ENCODE data around the gene AAMDC. TPM values are rescaled to one million over a fixed set of nuclear protein-coding genes. Genes with fewer than 3 reads are reported as not detected.
"Not testable (repeated sequence)": the region's sequence is repeated elsewhere in the genome, so short reads cannot be mapped to it uniquely, and the experiment has no call there.

AAMDC gene
- total RNA-seq, 1 donor from 2014 or later: 30.3 TPM

DNA sequence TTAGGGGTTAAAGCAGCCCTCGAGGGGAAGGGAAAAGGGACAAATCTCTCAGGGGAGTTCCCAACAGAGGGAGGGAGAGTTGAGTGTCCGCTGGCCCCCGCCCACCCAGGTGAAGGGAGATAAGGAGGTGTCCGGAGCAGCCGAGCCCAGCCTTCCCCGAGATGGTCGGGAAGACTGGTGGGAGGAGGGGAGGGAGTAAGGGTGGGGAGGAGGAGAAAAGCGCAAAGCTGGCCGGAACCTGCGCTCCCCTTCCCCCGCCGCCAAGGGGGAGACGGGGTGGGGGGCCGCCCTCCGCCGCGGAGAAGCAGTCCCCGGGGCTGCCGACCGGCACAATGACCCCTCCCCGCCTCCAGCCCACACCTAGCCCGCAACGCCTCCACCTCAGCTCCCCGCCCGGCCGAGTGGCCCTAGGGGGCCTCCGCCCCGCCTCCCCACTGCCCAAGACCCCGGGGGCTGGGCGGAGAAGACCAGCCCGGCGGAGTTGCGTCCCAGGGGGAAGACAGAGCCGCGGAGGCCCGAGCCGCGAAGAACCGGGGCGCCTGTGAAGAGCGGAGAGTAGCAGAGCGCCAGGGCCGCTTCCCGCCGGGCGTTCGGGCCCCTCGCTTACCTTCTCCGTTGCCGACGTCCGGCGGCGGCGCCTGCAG is 901 bp upstream of the AAMDC start:
- intact Hi-C loops (cut with DNase I): no loop called here
- H3K4me1 ChIP-seq: peaks cover 55% of the 10 kb centered on the region
- DNase-seq: peak; percentile 66

GRCh38 chr11:77821349-77821851 is 456 bp downstream of the AAMDC start:
- peak overlapping the region; percentile 97 for H3K4me3 ChIP-seq
- TF ChIP-seq, protein P1, sequence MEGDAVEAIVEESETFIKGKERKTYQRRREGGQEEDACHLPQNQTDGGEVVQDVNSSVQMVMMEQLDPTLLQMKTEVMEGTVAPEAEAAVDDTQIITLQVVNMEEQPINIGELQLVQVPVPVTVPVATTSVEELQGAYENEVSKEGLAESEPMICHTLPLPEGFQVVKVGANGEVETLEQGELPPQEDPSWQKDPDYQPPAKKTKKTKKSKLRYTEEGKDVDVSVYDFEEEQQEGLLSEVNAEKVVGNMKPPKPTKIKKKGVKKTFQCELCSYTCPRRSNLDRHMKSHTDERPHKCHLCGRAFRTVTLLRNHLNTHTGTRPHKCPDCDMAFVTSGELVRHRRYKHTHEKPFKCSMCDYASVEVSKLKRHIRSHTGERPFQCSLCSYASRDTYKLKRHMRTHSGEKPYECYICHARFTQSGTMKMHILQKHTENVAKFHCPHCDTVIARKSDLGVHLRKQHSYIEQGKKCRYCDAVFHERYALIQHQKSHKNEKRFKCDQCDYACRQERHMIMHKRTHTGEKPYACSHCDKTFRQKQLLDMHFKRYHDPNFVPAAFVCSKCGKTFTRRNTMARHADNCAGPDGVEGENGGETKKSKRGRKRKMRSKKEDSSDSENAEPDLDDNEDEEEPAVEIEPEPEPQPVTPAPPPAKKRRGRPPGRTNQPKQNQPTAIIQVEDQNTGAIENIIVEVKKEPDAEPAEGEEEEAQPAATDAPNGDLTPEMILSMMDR (IDR thresholded peaks at IDR 0.05): no peak
- no peaks in the 10 kb centered on the region for H3K36me3 ChIP-seq
- peak overlapping the region; percentile 70 for H3K27ac ChIP-seq
- ATAC-seq (peak; percentile 0 to 3), DNase-seq (no peak)
- intact Hi-C loops (cut with DNase I): no loop called here
- peaks cover 47% of the 10 kb centered on the region for H3K4me1 ChIP-seq
- H3K27me3 ChIP-seq (ENCODE audit: low read depth): no peaks in the 10 kb centered on the region
- H3K9me3 ChIP-seq: no peaks in the 10 kb centered on the region

More for the DNA sequence above, 901 bp upstream of the AAMDC start:
- Histone ChIP-seq H3K27ac (peak overlapping the region; percentile 92), H3K27me3 (ENCODE audit: low read depth) (no peaks in the 10 kb centered on the region), H3K4me3 (peak overlapping the region; percentile 97), H3K36me3 (no peaks in the 10 kb centered on the region), H3K9me3 (no peaks in the 10 kb centered on the region)
- TF ChIP-seq, protein P1 (IDR thresholded peaks at IDR 0.05): no peak
- ATAC-seq: peak; percentile 41 to 54

- H3K27ac ChIP-seq; H3K36me3 ChIP-seq; ATAC-seq; DNase-seq; intact Hi-C loops (cut with DNase I); H3K27me3 ChIP-seq (ENCODE audit: low read depth); H3K9me3 ChIP-seq: not testable (repeated sequence)
- Histone ChIP-seq H3K4me1 (peaks cover 43% of the 10 kb centered on the region), H3K4me3 (peak overlapping the region; percentile 97)
These were observed 1.2 kb downstream of the AAMDC start for GRCh38 chr11:77822126-77822525.

- ATAC-seq: no peak
- TF ChIP-seq, protein P1 (IDR thresholded peaks at IDR 0.05): no peak
- Histone ChIP-seq H3K4me3 (no peak overlapping the region), H3K27ac (peak overlapping the region; percentile 52), H3K9me3 (no peaks in the 10 kb centered on the region), H3K36me3 (no peaks in the 10 kb centered on the region), H3K27me3 (ENCODE audit: low read depth) (no peaks in the 10 kb centered on the region), H3K4me1 (peaks cover 34% of the 10 kb centered on the region)
- intact Hi-C loops (cut with DNase I): no loop called here
- DNase-seq: no peak
These were observed 2.8 kb downstream of the AAMDC start for GRCh38 chr11:77823775-77824174.

GRCh38 chr11:77828926-77829325 is 8.0 kb downstream of the AAMDC start:
- TF ChIP-seq, protein P1 (IDR thresholded peaks at IDR 0.05): no peak
- ATAC-seq: no peak

GRCh38 chr11:77833302-77833701 is 12.4 kb downstream of the AAMDC start:
- Histone ChIP-seq H3K27me3 (ENCODE audit: low read depth) (no peaks in the 10 kb centered on the region), H3K9me3 (no peaks in the 10 kb centered on the region), H3K4me1 (no peaks in the 10 kb centered on the region), H3K27ac (no peak overlapping the region), H3K36me3 (no peaks in the 10 kb centered on the region), H3K4me3 (no peak overlapping the region)
- ATAC-seq: no peak
- TF ChIP-seq, protein P1 (IDR thresholded peaks at IDR 0.05): no peak
- DNase-seq: no peak
- intact Hi-C loops (cut with DNase I): no loop called here

More at GRCh38 chr11:77828926-77829325, 8.0 kb downstream of the AAMDC start:
- Histone ChIP-seq H3K4me1 (peaks cover 6% of the 10 kb centered on the region), H3K4me3 (no peak overlapping the region), H3K27ac (no peak overlapping the region), H3K27me3 (ENCODE audit: low read depth) (no peaks in the 10 kb centered on the region), H3K36me3 (no peaks in the 10 kb centered on the region), H3K9me3 (no peaks in the 10 kb centered on the region)
- DNase-seq: no peak
- intact Hi-C loops (cut with DNase I): no loop called here

Measured in lower lobe of right lung (tissue), 2 donors.